GM12801 (cell line): ENCODE results near the gene TBC1D1.

Experiments used
- CTCF ChIP-seq: IDR thresholded peaks from one replicate; pipeline ENCODE4 v1.5.1; 2011; ENCODE audit warnings: control low read depth; ENCODE audit not compliant: insufficient read length; ENCODE audit errors: extremely low read depth

The TBC1D1 gene

GRCh38 chr4:38132107-38132673 lies 241.3 kb downstream of the TBC1D1 start:
- TF ChIP-seq CTCF = no peak

GRCh38 chr4:38132843-38133662 lies 242.2 kb downstream of the TBC1D1 start:
- TF ChIP-seq CTCF = no peak

- TF ChIP-seq CTCF = no peak
Observed at GRCh38 chr4:38133711-38134480, 243.0 kb downstream of the TBC1D1 start.

GRCh38 chr4:38135201-38135600 lies 244.3 kb downstream of the TBC1D1 start:
- no peak for TF ChIP-seq CTCF

- no peak for TF ChIP-seq CTCF
Observed at GRCh38 chr4:38136604-38137003, 245.7 kb downstream of the TBC1D1 start.

- TF ChIP-seq CTCF = no peak
Observed at GRCh38 chr4:38137080-38137479, 246.2 kb downstream of the TBC1D1 start.

GRCh38 chr4:38138363-38138762 lies 247.5 kb downstream of the TBC1D1 start:
- no peak for TF ChIP-seq CTCF
